IPS-18c (cell line): ENCODE results near the gene UPB1.
A peak's percentile ranks its signal among the peaks of the same experiment; 100 is the strongest.
"Not testable (repeated sequence)": the region's sequence is repeated elsewhere in the genome, so short reads cannot be mapped to it uniquely, and the experiment has no call there.

Experiments
- H3K4me3 ChIP-seq: 2 replicates; pipeline ENCODE4 v1.7.0; 2013; ENCODE audit warnings: low read depth, mild to moderate bottlenecking, low read length, moderate library complexity; ENCODE audit not compliant: insufficient read depth
- H3K9me3 ChIP-seq: one replicate; pipeline ENCODE4 v1.6.1; 2013; ENCODE audit warnings: mild to moderate bottlenecking, low read length, moderate library complexity; ENCODE audit not compliant: control insufficient read depth, insufficient read depth

Gene UPB1

DNA sequence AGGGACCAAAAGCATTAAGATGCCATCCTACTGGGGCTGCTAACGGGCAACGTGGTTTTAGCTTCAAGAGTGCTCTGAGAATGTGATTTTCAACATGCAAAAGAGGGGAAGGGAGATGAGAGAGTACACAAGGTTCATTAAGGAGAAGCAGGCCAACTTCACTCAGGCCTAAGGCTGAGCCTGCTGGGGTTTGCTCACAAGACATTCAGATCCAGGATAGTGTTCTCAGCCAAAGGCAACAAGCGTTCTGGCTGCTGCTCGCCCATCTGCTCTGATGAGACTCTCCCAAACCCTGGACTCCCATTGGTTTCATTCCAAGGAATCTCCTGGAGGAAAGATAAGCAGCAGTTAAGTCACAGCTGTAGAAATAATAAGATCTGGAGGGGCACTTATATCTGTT lies 23.6 kb upstream of the UPB1 start:
- Histone ChIP-seq H3K4me3 (no peak overlapping the region), H3K9me3 (no peaks in the 10 kb centered on the region)

GRCh38 chr22:24473284-24473683 lies 21.8 kb upstream of the UPB1 start:
- H3K9me3 ChIP-seq: no peaks in the 10 kb centered on the region
- H3K4me3 ChIP-seq: no peak overlapping the region

DNA sequence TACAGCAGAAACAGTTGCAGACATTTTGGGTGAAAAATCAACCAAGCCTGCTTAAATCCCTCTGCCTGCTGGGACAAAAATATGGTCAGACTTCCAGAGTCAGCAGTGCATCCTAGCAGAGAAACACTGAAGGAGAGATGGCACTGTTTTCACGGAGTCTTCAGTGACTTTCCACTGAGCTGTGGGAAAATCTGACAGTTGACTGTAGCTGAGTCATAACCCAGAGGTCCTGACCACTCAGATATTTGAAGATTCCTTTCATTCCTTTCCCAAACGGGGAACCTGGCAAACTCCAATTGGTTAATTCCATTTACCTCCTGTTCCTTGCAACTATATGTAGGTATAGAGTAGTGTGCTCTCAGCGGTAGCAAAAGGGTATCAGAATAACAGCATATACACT lies 20.9 kb upstream of the UPB1 start:
- Histone ChIP-seq H3K9me3 (no peaks in the 10 kb centered on the region), H3K4me3 (no peak overlapping the region)

GRCh38 chr22:24474649-24475255 lies 20.4 kb upstream of the UPB1 start:
- Histone ChIP-seq H3K4me3 (no peak overlapping the region), H3K9me3 (no peaks in the 10 kb centered on the region)

DNA sequence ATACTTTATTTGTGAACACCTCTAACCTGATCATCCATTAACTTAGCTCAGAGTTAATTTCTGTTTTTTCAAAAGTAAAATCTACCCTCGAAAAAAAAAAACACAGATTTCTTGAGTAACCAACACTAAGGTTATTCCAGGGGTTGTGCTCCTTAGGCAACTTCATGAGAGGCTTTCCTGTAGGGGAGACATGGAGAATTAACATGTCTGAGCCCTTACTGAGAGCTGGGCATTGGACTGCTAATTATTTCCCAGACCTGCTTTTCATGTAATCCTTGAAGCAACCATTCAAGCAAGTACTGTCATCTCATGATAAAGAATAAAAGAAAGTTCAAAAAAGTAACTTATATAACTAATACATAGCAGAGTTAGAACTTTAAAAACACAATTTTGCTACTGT lies 13.5 kb upstream of the UPB1 start:
- no peaks in the 10 kb centered on the region for H3K9me3 ChIP-seq
- H3K4me3 ChIP-seq: no peak overlapping the region

DNA sequence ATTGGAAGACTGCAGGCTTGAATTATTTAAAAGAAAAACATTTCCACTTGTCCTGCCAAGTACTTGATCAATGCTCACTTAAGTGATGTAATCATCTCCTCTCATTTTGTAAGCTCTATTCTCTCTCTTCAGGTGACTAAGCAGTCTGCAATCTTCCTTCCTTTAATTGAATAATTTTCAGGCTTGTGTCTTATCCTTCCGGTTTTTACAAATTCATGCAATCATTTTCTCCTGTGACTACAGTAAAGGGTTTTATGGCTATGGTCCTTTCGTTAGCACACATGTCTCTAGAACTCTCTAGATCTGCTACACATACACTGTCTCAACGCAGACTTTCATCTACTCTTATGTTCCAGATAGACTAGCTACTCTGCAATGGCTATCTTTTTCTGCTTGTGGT lies 12.6 kb upstream of the UPB1 start:
- Histone ChIP-seq H3K4me3 (no peak overlapping the region), H3K9me3 (no peaks in the 10 kb centered on the region)

- Histone ChIP-seq H3K4me3 (no peak overlapping the region), H3K9me3 (no peaks in the 10 kb centered on the region)
Observed at GRCh38 chr22:24482998-24483397, 12.1 kb upstream of the UPB1 start.

GRCh38 chr22:24483976-24484545 lies 11.1 kb upstream of the UPB1 start:
- H3K9me3 ChIP-seq: no peaks in the 10 kb centered on the region

GRCh38 chr22:24485170-24485569 lies 10.0 kb upstream of the UPB1 start:
- Histone ChIP-seq H3K9me3 (no peaks in the 10 kb centered on the region), H3K4me3 (no peak overlapping the region)

More at GRCh38 chr22:24483976-24484545, 11.1 kb upstream of the UPB1 start:
- H3K4me3 ChIP-seq: no peak overlapping the region

GRCh38 chr22:24485608-24486007 lies 9.5 kb upstream of the UPB1 start:
- Histone ChIP-seq H3K9me3 (no peaks in the 10 kb centered on the region), H3K4me3 (no peak overlapping the region)

GRCh38 chr22:24486501-24486921 lies 8.6 kb upstream of the UPB1 start:
- H3K9me3 ChIP-seq: no peaks in the 10 kb centered on the region
- H3K4me3 ChIP-seq: no peak overlapping the region

GRCh38 chr22:24489011-24489410 lies 6.1 kb upstream of the UPB1 start:
- H3K9me3 ChIP-seq: no peaks in the 10 kb centered on the region
- H3K4me3 ChIP-seq: no peak overlapping the region

DNA sequence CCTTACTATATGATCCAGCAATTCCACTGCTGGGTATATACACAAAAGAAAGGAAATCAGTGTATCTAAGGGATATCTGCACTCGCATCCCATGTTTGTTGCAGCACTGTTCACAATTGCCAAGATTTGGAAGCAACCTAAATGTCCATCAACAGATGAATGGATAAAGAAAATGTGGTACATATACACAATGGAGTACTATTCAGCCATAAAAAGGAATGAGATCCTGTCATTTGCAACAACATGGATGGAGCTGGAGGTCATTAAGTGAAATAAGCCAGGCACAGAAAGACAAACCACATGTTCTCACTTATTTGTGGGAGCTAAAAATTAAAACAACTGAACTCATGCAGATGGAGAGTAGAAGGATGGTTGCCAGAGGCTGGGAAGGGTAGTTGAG lies 5.7 kb upstream of the UPB1 start:
- not testable (repeated sequence) for H3K9me3 ChIP-seq, H3K4me3 ChIP-seq

DNA sequence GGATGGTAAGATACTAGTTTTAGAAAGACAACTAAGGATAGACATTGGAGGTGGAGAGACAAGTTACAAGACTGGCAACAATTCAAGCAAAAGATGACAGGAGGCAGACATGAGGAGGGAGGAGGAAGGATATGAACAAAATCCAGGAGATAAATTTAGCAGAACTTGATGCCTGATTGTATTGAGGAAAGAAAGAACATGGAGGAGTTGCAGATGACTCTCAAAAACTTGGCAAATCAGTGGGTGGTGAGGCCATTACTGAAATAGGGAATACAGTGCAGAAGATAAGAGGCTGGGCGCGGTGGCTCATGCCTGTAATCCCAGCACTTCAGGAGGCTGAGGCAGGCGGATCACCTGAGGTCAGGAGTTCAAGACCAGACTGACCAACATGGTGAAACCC lies 2.7 kb upstream of the UPB1 start:
- Histone ChIP-seq H3K4me3 (no peak overlapping the region), H3K9me3 (peaks cover 4% of the 10 kb centered on the region)

DNA sequence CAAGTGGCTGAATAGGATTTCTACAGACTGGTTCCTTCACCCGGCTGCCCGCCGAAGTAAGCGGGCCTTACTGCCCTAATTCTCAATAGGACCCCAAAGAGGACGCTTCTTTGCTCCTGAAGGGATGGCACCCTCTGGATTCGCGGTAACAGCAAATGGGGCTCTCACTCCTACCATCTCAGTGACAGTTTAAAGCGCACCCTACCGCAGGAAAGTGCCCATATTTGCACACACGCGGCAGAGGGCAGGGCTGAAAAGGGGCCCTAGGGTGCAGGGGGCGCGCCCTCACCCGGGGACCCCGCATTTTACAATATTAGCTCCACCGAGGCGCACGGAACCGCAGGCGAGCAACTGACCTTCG lies 985 bp upstream of the UPB1 start:
- Histone ChIP-seq H3K9me3 (peaks cover 4% of the 10 kb centered on the region), H3K4me3 (peak overlapping the region; percentile 49)

DNA sequence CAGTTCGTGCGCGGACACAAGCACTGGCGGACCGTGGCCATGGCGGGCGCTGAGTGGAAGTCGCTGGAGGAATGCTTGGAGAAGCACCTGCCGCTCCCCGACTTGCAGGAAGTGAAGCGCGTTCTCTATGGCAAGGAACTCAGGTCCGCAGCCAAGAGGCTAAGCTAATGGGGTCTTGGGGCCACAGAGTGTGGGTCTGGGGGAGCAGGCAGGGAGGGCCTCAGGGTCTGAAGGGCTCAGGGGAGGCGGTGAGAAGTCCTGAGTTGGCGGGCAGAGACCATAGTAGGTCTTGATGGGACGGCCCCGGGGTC lies 188 bp downstream of the UPB1 start:
- no peak overlapping the region; the same call in 1 of the 2 replicates for H3K4me3 ChIP-seq
- peaks cover 4% of the 10 kb centered on the region for H3K9me3 ChIP-seq

DNA sequence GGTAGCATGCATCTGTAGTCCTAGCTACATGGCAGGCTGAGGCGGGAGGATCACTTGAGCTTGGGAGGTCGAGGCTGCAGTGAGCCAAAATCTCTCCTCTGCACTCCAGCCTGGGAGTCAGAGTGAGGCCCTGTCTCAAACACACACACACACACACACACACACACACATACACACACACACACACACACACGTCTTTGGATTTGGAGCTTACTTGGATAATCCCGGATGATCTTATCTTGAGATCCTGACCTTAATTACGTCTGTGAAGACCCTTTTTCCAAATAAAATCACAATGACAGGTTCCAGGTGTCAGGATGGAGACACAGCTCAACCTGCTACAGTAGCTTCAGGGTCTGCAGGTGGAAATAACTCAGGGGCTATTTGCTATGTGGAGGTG lies 1.1 kb downstream of the UPB1 start:
- peaks cover 4% of the 10 kb centered on the region for H3K9me3 ChIP-seq
- H3K4me3 ChIP-seq: no peak overlapping the region

DNA sequence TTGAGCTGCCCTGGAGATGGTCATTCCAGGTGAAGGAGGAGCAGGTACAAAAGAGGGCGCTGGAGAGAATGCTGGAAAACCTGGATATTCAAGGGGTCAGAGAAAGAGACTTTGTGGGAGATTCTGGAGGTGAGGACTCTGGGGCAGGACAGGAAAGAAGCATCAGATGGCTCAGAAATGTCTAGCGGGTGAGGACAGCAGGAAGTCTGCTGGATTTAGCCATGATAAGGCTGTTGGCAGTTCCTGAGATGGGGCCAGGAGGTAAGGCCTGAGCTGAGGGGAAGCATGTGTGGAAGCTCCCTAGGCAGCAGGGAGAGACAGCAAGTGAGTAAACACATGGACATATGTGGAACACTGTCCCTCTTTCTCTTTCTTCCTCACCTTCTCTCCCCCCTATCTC lies 1.5 kb downstream of the UPB1 start:
- H3K9me3 ChIP-seq: peaks cover 4% of the 10 kb centered on the region
- no peak overlapping the region for H3K4me3 ChIP-seq

GRCh38 chr22:24497841-24498258 lies 2.7 kb downstream of the UPB1 start:
- Histone ChIP-seq H3K9me3 (peaks cover 4% of the 10 kb centered on the region), H3K4me3 (no peak overlapping the region)
